Measurements from ENCODE around the gene UBXN4. TPM values are rescaled to one million over a fixed set of nuclear protein-coding genes. Genes with fewer than 3 reads are reported as not detected.

UBXN4 gene
- total RNA-seq, 1 experiment from 2014 or later, result 65.4 TPM

DNA sequence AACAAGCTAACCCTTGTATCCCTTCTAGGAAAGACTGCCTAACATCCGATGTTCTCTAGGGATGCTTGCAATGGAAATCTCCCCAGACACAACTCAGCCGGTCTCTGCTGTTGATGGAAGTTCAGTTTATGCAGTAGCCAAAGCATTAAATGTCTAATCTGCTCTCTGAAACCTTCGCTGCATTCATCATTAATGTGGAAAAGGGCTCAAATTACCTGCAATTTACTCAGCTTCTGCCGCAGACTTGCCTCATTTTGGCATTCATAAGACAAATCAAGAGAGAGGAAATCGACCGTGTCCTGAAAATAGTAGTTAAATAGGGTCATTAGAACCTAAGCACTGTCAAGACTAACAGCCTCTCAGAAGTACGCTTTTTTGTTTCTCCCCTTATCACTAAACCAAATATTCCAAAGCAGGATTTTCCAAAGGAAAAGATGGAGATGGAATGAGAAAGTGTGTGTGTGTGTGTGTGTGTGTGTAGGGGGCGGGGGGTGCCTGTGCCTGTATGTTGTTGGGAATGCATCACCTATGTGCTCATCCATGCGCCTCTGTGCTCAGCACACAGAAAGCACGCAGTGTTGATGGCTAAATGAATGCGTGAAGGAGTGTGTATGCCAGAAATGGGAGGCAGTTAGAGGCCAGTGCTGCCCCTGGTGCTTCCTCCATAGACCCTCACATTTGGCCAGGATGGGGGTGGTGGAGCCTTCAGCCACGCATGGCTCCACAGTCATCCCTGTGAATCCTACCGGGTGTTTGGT lies 87.9 kb downstream of the UBXN4 start:
- Histone ChIP-seq H2BK120ac (ENCODE audit: low read depth, low read length, poor library complexity, severe bottlenecking) (no peak overlapping the region), H3K18ac (ENCODE audit: insufficient read length, low read depth, low read length) (no peak overlapping the region), H3K79me2 (ENCODE audit: insufficient read depth, low read length) (no peaks in the 10 kb centered on the region), H4K20me1 (ENCODE audit: control insufficient read depth, insufficient read depth, insufficient read length) (no peaks in the 10 kb centered on the region), H2AFZ (ENCODE audit: low read length) (no peak overlapping the region), H2BK15ac (ENCODE audit: low read depth, low read length) (no peak overlapping the region), H3K23ac (ENCODE audit: insufficient read length, low read depth, low read length) (no peak overlapping the region), H3K27me3 (ENCODE audit: insufficient read depth, low read length) (no peaks in the 10 kb centered on the region), H3T11ph (ENCODE audit: low read length) (no peak overlapping the region), H2BK12ac (ENCODE audit: insufficient read length, low read depth, low read length) (no peak overlapping the region), H3K4me2 (ENCODE audit: insufficient read depth, insufficient read length, low read length) (no peak overlapping the region), H3K9me3 (ENCODE audit: control insufficient read depth, low read depth, low read length) (no peaks in the 10 kb centered on the region), H3K27ac (ENCODE audit: insufficient read length, low read depth, low read length) (no peak overlapping the region), H2BK5ac (ENCODE audit: insufficient read length, low read length) (no peak overlapping the region), H4K8ac (replicated peaks; ENCODE audit: insufficient read length, low read depth, low read length) (no peak overlapping the region), H3K23me2 (ENCODE audit: insufficient read length, low read depth, low read length, poor library complexity, severe bottlenecking) (no peaks in the 10 kb centered on the region), H3K4ac (ENCODE audit: low read depth, low read length) (no peak overlapping the region), H3K4me1 (ENCODE audit: insufficient read depth, low read length) (no peaks in the 10 kb centered on the region), H3K14ac (ENCODE audit: insufficient read depth, low read length) (no peak overlapping the region), H3K56ac (ENCODE audit: insufficient read length, low read depth, low read length) (no peak overlapping the region), H2AK5ac (ENCODE audit: insufficient read length, low read length) (no peak overlapping the region), H4K91ac (ENCODE audit: insufficient read length, low read depth, low read length) (no peak overlapping the region), H4K5ac (ENCODE audit: insufficient read length, low read depth, low read length) (no peak overlapping the region), H3K79me1 (ENCODE audit: insufficient read depth, low read depth, low read length, poor library complexity, severe bottlenecking) (no peaks in the 10 kb centered on the region), H3K9ac (ENCODE audit: extremely low read depth, insufficient read length, low read length) (no peak overlapping the region), H2BK20ac (ENCODE audit: low read depth, low read length, poor library complexity, severe bottlenecking) (no peak overlapping the region)
- no peaks in the 10 kb centered on the region; the same call in 1 of the 2 replicates for H3K27me3 Mint-ChIP-seq (ENCODE audit: low read depth)
- no peaks in the 10 kb centered on the region for H3K9me3 Mint-ChIP-seq
- H3K4me3 Mint-ChIP-seq, result no peak overlapping the region
- TF ChIP-seq, protein P1, sequence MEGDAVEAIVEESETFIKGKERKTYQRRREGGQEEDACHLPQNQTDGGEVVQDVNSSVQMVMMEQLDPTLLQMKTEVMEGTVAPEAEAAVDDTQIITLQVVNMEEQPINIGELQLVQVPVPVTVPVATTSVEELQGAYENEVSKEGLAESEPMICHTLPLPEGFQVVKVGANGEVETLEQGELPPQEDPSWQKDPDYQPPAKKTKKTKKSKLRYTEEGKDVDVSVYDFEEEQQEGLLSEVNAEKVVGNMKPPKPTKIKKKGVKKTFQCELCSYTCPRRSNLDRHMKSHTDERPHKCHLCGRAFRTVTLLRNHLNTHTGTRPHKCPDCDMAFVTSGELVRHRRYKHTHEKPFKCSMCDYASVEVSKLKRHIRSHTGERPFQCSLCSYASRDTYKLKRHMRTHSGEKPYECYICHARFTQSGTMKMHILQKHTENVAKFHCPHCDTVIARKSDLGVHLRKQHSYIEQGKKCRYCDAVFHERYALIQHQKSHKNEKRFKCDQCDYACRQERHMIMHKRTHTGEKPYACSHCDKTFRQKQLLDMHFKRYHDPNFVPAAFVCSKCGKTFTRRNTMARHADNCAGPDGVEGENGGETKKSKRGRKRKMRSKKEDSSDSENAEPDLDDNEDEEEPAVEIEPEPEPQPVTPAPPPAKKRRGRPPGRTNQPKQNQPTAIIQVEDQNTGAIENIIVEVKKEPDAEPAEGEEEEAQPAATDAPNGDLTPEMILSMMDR (conservative IDR thresholded peaks at IDR 0.05), result no peak
- no peak for DNase-seq
- H3K36me3 Mint-ChIP-seq (ENCODE audit: insufficient read depth in 1 of 3, low read depth in 3 of 3), result no peaks in the 10 kb centered on the region
- H3K27ac Mint-ChIP-seq, result no peak overlapping the region
- H3K4me1 Mint-ChIP-seq, result no peaks in the 10 kb centered on the region
- WGBS (ENCODE audit: extremely low coverage, insufficient read length, low lambda C conversion rate), result no CpG with 5 or more reads among the region's 13 CpGs

Data from H9 (cell line).